Bronchial epithelial cell (primary cell): ENCODE measurements around the gene NPTXR. TPM values are rescaled to one million over a fixed set of nuclear protein-coding genes. Genes with fewer than 3 reads are reported as not detected.
"Not testable (repeated sequence)": the region's sequence is repeated elsewhere in the genome, so short reads cannot be mapped to it uniquely, and the experiment has no call there.

Experiments
- DNase-seq: peaks from one replicate; pipeline ENCODE4 v3.0.0-alpha.2; 2010; ENCODE audit warnings: low read depth
- FAIRE-seq: peaks from 2 replicates; lab custom pipeline; 2011; peaks lifted over from hg19 to GRCh38; lab: Jason Lieb, UNC
- H3K27me3 ChIP-seq: 2 replicates; pipeline ENCODE4 v1.5.1; 2011; ENCODE audit warnings: low read length; ENCODE audit not compliant: control insufficient read depth, insufficient read depth
- H3K36me3 ChIP-seq: 2 replicates; pipeline ENCODE4 v1.5.1; 2011; ENCODE audit warnings: low read length; ENCODE audit not compliant: control insufficient read depth, insufficient read depth
- H3K4me3 ChIP-seq: 2 replicates; pipeline ENCODE4 v1.5.1; 2011; ENCODE audit warnings: mild to moderate bottlenecking, low read depth, low read length, control low read depth
- total RNA-seq: library from RNA; depleted of rRNA; stranded (reverse); fragments of >200 nt; gene quantifications from 2 replicates; pipeline ENCODE4 v1.2.1, GENCODE V29; 2014
- TF ChIP-seq, protein P1 (sequence below): IDR thresholded peaks from 2 replicates; pipeline ENCODE4 v1.5.1; 2011; ENCODE audit warnings: mild to moderate bottlenecking, moderate library complexity, low read length, control low read depth, inconsistent platforms; ENCODE audit not compliant: insufficient read depth, severe bottlenecking

NPTXR gene
- total RNA-seq, 1 donor from 2014 or later = under 0.01 TPM

DNA sequence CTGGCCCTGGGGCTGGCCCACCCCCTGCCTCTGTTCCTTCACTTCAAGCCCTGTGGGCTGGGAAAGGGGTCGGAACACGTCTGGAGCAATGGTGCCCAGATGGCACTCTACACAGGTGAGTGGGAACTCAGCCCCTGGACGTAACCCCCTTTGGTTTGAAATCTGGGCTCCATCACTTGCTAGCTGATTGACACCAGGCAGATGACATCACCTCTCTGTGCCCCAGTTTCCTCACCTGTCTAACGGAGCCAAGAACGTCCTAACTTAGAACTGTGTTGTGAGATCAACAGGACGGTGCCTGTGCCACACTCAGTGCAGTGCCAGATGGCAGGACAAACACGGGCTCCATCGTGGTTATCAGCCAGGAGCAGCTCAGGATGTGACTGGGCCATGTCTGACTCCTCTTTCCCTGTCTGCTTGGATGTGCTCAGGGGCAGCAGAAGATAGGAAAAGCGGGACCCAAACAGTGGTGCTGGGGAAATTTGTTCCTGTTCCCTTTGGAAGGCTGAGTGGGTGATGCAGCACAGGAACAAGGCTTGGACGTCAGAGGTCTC, 24.4 kb downstream of the NPTXR start:
- FAIRE-seq = peak; percentile 62
- Histone ChIP-seq H3K27me3 (peaks cover 2% of the 10 kb centered on the region), H3K36me3 (no peaks in the 10 kb centered on the region), H3K4me3 (no peak overlapping the region)
- TF ChIP-seq, protein P1, sequence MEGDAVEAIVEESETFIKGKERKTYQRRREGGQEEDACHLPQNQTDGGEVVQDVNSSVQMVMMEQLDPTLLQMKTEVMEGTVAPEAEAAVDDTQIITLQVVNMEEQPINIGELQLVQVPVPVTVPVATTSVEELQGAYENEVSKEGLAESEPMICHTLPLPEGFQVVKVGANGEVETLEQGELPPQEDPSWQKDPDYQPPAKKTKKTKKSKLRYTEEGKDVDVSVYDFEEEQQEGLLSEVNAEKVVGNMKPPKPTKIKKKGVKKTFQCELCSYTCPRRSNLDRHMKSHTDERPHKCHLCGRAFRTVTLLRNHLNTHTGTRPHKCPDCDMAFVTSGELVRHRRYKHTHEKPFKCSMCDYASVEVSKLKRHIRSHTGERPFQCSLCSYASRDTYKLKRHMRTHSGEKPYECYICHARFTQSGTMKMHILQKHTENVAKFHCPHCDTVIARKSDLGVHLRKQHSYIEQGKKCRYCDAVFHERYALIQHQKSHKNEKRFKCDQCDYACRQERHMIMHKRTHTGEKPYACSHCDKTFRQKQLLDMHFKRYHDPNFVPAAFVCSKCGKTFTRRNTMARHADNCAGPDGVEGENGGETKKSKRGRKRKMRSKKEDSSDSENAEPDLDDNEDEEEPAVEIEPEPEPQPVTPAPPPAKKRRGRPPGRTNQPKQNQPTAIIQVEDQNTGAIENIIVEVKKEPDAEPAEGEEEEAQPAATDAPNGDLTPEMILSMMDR = no peak
- no peak for DNase-seq

DNA sequence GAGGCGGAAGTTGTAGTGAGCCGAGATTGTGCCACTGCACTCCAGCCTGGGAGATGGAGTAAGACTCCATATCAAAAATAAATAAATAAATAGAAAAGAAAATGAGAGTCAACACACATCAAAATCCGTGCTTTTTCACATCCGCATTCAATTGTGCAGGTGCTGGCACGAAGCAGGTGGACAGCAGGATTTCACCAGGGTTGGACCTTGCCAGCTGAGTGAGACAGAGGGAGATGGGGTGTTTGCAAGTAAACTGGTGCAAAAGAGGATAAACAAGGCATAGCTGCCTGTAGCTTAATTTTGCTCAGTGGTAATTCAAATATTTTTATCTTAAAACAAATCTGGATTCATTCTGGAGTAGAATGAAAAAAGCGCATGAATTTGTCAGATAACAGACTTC, 26.6 kb downstream of the NPTXR start:
- H3K36me3 ChIP-seq = no peaks in the 10 kb centered on the region
- no peak for DNase-seq
- TF ChIP-seq, protein P1 = no peak
- no peak for FAIRE-seq
- peaks cover 2% of the 10 kb centered on the region for H3K27me3 ChIP-seq
- H3K4me3 ChIP-seq = no peak overlapping the region

DNA sequence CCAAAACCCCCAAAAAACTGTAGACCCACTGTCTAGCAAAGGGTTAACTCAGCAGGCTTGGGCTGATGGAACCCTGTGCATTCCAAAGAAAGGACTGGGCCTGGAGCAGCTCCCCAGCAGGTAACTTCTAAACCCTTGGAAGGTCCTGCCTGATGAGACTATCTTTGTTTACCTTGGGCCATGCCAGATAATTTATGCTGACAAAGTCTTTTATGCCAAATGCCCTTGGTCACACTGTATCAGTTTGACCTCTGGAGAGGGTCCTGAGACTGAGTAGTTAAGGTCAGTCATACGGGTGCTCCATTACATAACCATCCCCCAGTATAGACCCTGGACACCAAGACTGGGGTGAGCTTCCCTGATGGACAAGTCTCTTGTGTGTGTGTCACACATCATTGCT, 28.0 kb downstream of the NPTXR start:
- DNase-seq (no peak), FAIRE-seq (no peak)
- Histone ChIP-seq H3K36me3 (no peaks in the 10 kb centered on the region), H3K4me3 (no peak overlapping the region), H3K27me3 (peaks cover 2% of the 10 kb centered on the region)
- TF ChIP-seq, protein P1 = no peak

DNA sequence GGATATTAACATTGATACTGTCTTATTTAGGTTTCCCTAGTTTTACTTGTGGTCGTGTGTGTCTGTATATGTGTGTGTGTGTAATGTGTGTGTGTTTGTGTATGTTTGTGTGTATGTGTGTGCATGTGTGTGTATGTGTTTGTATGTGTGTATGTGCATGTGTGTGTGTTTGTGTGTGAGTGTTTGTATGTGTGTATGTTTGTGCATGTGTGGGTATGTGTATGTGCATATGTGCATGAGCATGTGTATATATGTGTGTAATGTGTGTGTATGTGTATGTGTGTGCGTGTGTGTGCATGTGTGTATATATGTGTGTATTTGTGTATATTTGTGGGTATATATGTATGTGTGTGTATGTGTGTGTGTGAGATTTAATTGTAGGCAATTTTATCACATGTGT, 32.6 kb downstream of the NPTXR start:
- no peak for DNase-seq
- no peak overlapping the region for H3K4me3 ChIP-seq
- TF ChIP-seq, protein P1 = no peak
- FAIRE-seq = no peak
- H3K36me3 ChIP-seq = no peaks in the 10 kb centered on the region
- H3K27me3 ChIP-seq = no peaks in the 10 kb centered on the region

DNA sequence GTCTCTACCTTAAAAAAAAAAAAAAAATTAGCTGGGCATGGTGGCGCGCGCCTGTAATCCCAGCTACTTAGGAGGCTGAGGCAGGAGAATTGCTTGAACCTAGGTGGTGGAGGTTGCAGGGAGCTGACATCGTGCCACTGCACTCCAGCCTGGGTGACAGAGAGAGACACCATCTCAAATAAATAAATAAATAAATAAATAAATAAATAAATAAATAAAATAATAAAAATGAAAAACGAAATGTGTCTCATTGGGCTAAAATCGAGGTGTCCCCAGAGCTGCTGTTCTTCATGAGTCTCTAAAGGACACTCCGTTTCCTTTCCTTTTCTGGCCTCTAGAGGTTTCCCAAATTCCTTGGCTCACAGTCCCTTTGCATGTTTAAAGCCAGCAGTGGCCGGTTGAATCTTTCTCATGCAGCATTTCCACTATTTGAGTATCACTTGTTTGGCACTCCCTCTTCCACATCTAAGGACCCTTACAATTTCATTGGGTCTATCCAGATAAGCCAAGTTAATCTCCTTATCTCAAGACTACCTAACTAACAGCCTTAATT, 38.7 kb downstream of the NPTXR start:
- H3K36me3 ChIP-seq, DNase-seq, H3K4me3 ChIP-seq, FAIRE-seq, H3K27me3 ChIP-seq: not testable (repeated sequence)

DNA sequence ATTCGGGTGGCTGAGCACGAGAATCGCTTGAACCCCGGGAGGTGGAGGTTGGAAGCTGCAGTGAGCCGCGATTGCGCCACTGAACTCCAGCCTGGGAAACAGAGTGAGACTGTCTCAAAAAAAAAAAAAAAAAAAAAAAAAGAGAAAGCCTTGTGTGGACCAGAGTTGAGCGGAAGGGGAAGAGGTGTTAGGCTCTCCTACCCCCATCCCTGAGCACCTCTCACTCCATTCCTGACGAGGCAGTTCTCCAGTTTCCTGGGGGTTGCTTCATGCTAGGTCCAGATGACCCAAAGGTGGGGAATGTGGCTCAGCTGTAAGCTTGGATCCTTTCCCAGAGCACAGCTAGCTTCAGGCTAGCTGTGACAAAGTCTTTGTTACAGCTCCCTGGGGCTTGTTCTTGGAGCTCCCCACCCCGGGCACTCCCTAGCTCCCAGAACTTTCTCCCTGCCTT, 41.1 kb downstream of the NPTXR start:
- Histone ChIP-seq H3K4me3 (no peak overlapping the region), H3K27me3 (no peaks in the 10 kb centered on the region), H3K36me3 (no peaks in the 10 kb centered on the region)
- DNase-seq = peak; percentile 98
- TF ChIP-seq, protein P1 = no peak
- FAIRE-seq = no peak
